ENCODE measurements around the gene AGBL4.

GRCh38 chr1:48988633-48989197, 1035.0 kb downstream of the AGBL4 start:
- no peak for TF ChIP-seq POLR2AphosphoS5 (IDR thresholded peaks at IDR 0.05)
- no peak for TF ChIP-seq POLR2A (IDR thresholded peaks at IDR 0.05)
- TF ChIP-seq CTCF (IDR thresholded peaks at IDR 0.05 in 8 of 11, conservative IDR thresholded peaks at IDR 0.05 in 3 of 11) = no peak
